ENCODE results near the gene ABCD4. TPM values are rescaled to one million over a fixed set of nuclear protein-coding genes. Genes with fewer than 3 reads are reported as not detected.

ABCD4 gene
- total and polyA plus RNA-seq, 4 donors = 20.4 to 34.4 (median 29.1) TPM

DNA sequence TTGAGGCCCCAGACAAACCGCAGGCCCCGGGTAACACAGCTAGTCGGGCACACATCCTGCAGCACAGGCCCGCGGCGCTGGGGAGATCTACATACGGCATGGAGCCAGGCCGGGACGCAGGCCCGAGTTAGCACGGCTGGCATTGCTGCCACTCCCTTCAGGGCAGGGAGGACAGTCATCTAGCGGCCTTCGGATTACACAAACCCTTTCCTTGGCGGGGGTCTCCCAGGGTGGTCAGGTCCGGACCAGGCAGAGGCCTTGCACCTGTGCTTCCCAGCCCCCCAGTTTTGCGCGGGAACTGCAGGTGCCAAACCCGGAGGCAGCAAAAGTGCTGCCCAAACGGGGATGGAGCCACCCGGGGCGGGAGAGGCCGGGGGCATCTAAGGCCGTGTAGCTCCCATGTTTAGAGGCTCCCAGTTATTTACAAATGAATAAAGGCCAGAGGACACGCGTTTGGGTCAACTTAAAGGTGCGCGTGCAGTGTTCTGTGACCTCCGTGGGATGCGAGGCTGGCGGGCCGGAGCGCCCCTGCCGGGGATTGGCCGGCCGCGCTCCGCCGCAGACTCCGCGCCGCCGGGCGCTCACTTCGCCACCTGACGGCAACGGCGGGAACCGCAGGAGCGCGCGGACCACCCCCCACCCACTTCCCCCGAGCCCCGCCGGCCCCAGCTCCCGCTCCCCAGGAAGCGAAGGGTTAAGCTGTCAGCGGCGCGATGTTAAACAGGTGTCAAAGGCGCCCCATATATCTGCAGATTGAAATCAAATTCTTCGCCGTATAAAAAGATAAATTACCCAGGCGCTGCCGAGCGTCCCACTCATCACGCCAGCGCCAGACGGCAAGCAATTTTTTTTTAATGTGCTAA lies 45.4 kb downstream of the ABCD4 start:
- WGBS = 5% methylated on average over 68 of the region's 68 CpGs
- no peaks in the 10 kb centered on the region for H3K9me3 ChIP-seq (ENCODE audit: control insufficient read depth in 4 of 4, low read length in 3 of 4)
- peaks cover 0 to 12% (median 4%) of the 10 kb centered on the region in 4 donors for H3K4me1 ChIP-seq (ENCODE audit: control insufficient read depth in 4 of 4, insufficient read depth in 4 of 4, low read length in 3 of 4)
- peak overlapping the region in 2 of 3 donors; percentile 48 to 72 for H3K4me3 ChIP-seq (ENCODE audit: low read depth in 1 of 3, low read length in 3 of 3)
- TF ChIP-seq, protein P1, sequence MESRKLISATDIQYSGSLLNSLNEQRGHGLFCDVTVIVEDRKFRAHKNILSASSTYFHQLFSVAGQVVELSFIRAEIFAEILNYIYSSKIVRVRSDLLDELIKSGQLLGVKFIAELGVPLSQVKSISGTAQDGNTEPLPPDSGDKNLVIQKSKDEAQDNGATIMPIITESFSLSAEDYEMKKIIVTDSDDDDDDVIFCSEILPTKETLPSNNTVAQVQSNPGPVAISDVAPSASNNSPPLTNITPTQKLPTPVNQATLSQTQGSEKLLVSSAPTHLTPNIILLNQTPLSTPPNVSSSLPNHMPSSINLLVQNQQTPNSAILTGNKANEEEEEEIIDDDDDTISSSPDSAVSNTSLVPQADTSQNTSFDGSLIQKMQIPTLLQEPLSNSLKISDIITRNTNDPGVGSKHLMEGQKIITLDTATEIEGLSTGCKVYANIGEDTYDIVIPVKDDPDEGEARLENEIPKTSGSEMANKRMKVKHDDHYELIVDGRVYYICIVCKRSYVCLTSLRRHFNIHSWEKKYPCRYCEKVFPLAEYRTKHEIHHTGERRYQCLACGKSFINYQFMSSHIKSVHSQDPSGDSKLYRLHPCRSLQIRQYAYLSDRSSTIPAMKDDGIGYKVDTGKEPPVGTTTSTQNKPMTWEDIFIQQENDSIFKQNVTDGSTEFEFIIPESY (IDR thresholded peaks at IDR 0.05) = no peak
- TF ChIP-seq, protein P2, sequence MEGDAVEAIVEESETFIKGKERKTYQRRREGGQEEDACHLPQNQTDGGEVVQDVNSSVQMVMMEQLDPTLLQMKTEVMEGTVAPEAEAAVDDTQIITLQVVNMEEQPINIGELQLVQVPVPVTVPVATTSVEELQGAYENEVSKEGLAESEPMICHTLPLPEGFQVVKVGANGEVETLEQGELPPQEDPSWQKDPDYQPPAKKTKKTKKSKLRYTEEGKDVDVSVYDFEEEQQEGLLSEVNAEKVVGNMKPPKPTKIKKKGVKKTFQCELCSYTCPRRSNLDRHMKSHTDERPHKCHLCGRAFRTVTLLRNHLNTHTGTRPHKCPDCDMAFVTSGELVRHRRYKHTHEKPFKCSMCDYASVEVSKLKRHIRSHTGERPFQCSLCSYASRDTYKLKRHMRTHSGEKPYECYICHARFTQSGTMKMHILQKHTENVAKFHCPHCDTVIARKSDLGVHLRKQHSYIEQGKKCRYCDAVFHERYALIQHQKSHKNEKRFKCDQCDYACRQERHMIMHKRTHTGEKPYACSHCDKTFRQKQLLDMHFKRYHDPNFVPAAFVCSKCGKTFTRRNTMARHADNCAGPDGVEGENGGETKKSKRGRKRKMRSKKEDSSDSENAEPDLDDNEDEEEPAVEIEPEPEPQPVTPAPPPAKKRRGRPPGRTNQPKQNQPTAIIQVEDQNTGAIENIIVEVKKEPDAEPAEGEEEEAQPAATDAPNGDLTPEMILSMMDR (IDR thresholded peaks at IDR 0.05; ENCODE audit: low read depth, low read length, missing input control) = peak; percentile 85
- TF ChIP-seq, protein P3, sequence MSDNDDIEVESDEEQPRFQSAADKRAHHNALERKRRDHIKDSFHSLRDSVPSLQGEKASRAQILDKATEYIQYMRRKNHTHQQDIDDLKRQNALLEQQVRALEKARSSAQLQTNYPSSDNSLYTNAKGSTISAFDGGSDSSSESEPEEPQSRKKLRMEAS (IDR thresholded peaks at IDR 0.05) = no peak
- TF ChIP-seq FOXA1 (IDR thresholded peaks at IDR 0.05) (no peak), NR2F2 (IDR thresholded peaks at IDR 0.05) (no peak)
- H3K36me3 ChIP-seq (ENCODE audit: control insufficient read depth in 4 of 4, insufficient read depth in 3 of 4, low read depth in 1 of 4, low read length in 3 of 4) = no peaks in the 10 kb centered on the region
- DNase-seq (ENCODE audit: low spot score) = peak; percentile 72
- H3K9ac ChIP-seq (ENCODE audit: low read depth in 1 of 2, low read length in 2 of 2) = no peak overlapping the region
- no peak overlapping the region for H3K27ac ChIP-seq (ENCODE audit: low read depth in 1 of 2, low read length in 2 of 2)
- H3K27me3 ChIP-seq (ENCODE audit: control insufficient read depth in 4 of 4, insufficient read depth in 4 of 4, low read length in 3 of 4) = no peaks in the 10 kb centered on the region

DNA sequence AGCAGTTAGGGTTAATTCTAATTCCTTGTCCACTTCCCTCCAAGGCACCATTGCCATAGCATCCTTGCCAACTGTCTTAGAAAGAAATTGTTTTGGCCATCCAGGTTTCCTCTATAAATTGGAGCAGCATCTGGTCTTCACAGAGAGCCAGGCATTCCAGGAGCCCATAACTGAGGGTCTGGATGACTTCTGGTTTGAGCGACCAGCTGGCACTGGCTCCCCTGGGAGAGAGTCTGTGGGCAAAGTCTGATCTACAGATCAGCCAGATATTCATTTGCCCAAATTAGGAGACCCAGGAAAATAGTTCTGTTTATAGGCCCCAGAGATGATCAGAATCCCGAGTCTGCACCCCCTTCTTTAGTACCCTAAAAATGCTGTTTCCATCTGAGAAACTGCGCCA lies 47.5 kb downstream of the ABCD4 start:
- H3K27ac ChIP-seq (ENCODE audit: low read depth in 1 of 2, low read length in 2 of 2) = no peak overlapping the region
- TF ChIP-seq FOXA1 (IDR thresholded peaks at IDR 0.05) = no peak
- TF ChIP-seq, protein P1 (IDR thresholded peaks at IDR 0.05) = no peak
- no peak for TF ChIP-seq RAD21 (IDR thresholded peaks at IDR 0.05)
- TF ChIP-seq YY1 (IDR thresholded peaks at IDR 0.05) = no peak
- TF ChIP-seq, protein P3 (IDR thresholded peaks at IDR 0.05) = no peak
- TF ChIP-seq HNF4A (conservative IDR thresholded peaks at IDR 0.05) = no peak
- TF ChIP-seq EGR1 (IDR thresholded peaks at IDR 0.05; ENCODE audit: low read depth in 2 of 2) = no peak
- H3K4me1 ChIP-seq (ENCODE audit: control insufficient read depth in 4 of 4, insufficient read depth in 4 of 4, low read length in 3 of 4) = peaks cover 0 to 12% (median 7%) of the 10 kb centered on the region in 4 donors
- no peak overlapping the region for H3K9ac ChIP-seq (ENCODE audit: low read depth in 1 of 2, low read length in 2 of 2)
- 83% methylated on average over 3 of the region's 3 CpGs for WGBS
- DNase-seq (ENCODE audit: low spot score) = no peak
- H3K36me3 ChIP-seq (ENCODE audit: control insufficient read depth in 4 of 4, insufficient read depth in 3 of 4, low read depth in 1 of 4, low read length in 3 of 4) = no peaks in the 10 kb centered on the region
- no peaks in the 10 kb centered on the region for H3K27me3 ChIP-seq (ENCODE audit: control insufficient read depth in 4 of 4, insufficient read depth in 4 of 4, low read length in 3 of 4)
- no peak overlapping the region for H3K4me3 ChIP-seq (ENCODE audit: low read depth in 1 of 3, low read length in 3 of 3)
- H3K9me3 ChIP-seq (ENCODE audit: control insufficient read depth in 4 of 4, low read length in 3 of 4) = no peaks in the 10 kb centered on the region

All from liver (tissue), 9 donors.